Coronary artery (tissue), 2 donors: Measurements from ENCODE around the gene PACS1.

Experiments used
- DNase-seq: peaks from one replicate; pipeline ENCODE4 v3.0.0-alpha.2; 2017; ENCODE audit warnings: low spot score
- H3K27ac ChIP-seq, 2 donors: fragments of 200-600 bp; sonication (generic); one replicate each; pipeline ENCODE4 v1.5.1; 2016 to 2019
- H3K4me3 ChIP-seq: fragments of 200-600 bp; sonication (generic); 2 replicates; pipeline ENCODE4 v1.5.1; 2016; ENCODE audit warnings: mild to moderate bottlenecking, moderate library complexity
- CTCF ChIP-seq: fragments of 200-600 bp; sonication (generic); IDR thresholded peaks from one replicate; pipeline ENCODE4 v1.5.1; 2019; ENCODE audit warnings: antibody characterized with exemption

The PACS1 gene

GRCh38 chr11:66186470-66186869 is 116.4 kb downstream of the PACS1 start:
- DNase-seq: no peak
- Histone ChIP-seq H3K27ac (no peak overlapping the region), H3K4me3 (no peak overlapping the region)
- TF ChIP-seq CTCF: no peak

- Histone ChIP-seq H3K4me3 (no peak overlapping the region), H3K27ac (no peak overlapping the region)
- no peak for TF ChIP-seq CTCF
- DNase-seq: no peak
Observed at GRCh38 chr11:66187453-66187852, 117.4 kb downstream of the PACS1 start.

GRCh38 chr11:66188580-66188979 is 118.5 kb downstream of the PACS1 start:
- TF ChIP-seq CTCF: no peak
- no peak overlapping the region for H3K27ac ChIP-seq
- no peak overlapping the region for H3K4me3 ChIP-seq
- no peak for DNase-seq

GRCh38 chr11:66189031-66189745 is 119.1 kb downstream of the PACS1 start:
- Histone ChIP-seq H3K4me3 (no peak overlapping the region), H3K27ac (no peak overlapping the region)
- no peak for DNase-seq
- TF ChIP-seq CTCF: no peak

GRCh38 chr11:66190786-66191185 is 120.7 kb downstream of the PACS1 start:
- TF ChIP-seq CTCF: no peak
- no peak overlapping the region for H3K27ac ChIP-seq
- H3K4me3 ChIP-seq: no peak overlapping the region
- no peak for DNase-seq

- H3K27ac ChIP-seq: no peak overlapping the region
Observed at GRCh38 chr11:66192181-66192863, 122.2 kb downstream of the PACS1 start.

More at GRCh38 chr11:66192181-66192863, 122.2 kb downstream of the PACS1 start:
- no peak for DNase-seq
- TF ChIP-seq CTCF: no peak
- H3K4me3 ChIP-seq: no peak overlapping the region
